DND-41 (cell line): ENCODE measurements around the gene SUMO4.

ENCODE experiments used
- EZH2 ChIP-seq: IDR thresholded peaks from 3 replicates; pipeline ENCODE4 v1.6.1; 2012; ENCODE audit warnings: borderline replicate concordance, low read depth, mild to moderate bottlenecking, moderate library complexity, low read length, inconsistent platforms; ENCODE audit not compliant: severe bottlenecking
- TF ChIP-seq, protein P1 (sequence below): IDR thresholded peaks from 2 replicates; pipeline ENCODE4 v1.5.1; 2012; ENCODE audit warnings: borderline replicate concordance, low read length, moderate library complexity, mild to moderate bottlenecking; ENCODE audit not compliant: poor library complexity, severe bottlenecking; ENCODE audit errors: extremely low read depth

GRCh38 chr6:149389509-149390297 lies 10.4 kb upstream of the SUMO4 start:
- TF ChIP-seq, protein P1, sequence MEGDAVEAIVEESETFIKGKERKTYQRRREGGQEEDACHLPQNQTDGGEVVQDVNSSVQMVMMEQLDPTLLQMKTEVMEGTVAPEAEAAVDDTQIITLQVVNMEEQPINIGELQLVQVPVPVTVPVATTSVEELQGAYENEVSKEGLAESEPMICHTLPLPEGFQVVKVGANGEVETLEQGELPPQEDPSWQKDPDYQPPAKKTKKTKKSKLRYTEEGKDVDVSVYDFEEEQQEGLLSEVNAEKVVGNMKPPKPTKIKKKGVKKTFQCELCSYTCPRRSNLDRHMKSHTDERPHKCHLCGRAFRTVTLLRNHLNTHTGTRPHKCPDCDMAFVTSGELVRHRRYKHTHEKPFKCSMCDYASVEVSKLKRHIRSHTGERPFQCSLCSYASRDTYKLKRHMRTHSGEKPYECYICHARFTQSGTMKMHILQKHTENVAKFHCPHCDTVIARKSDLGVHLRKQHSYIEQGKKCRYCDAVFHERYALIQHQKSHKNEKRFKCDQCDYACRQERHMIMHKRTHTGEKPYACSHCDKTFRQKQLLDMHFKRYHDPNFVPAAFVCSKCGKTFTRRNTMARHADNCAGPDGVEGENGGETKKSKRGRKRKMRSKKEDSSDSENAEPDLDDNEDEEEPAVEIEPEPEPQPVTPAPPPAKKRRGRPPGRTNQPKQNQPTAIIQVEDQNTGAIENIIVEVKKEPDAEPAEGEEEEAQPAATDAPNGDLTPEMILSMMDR, result no peak
- TF ChIP-seq EZH2, result no peak
